MM.1S (cell line): ENCODE measurements around the gene UQCC2.

Source experiments
- CTCF ChIP-seq: fragments of 300-600 bp; sonication (generic); IDR thresholded peaks from 2 replicates; pipeline ENCODE4 v1.5.1; 2016; ENCODE audit warnings: antibody characterized with exemption, low read length, mixed read lengths
- EZH2 ChIP-seq: fragments of 300-600 bp; sonication (generic); optimal IDR thresholded peaks from 2 replicates; pipeline ENCODE3; 2017; ENCODE audit warnings: low read depth, mild to moderate bottlenecking, antibody characterized with exemption, low read length, mixed read lengths
- EZH2phosphoT487 ChIP-seq: fragments of 300-600 bp; sonication (generic); IDR thresholded peaks from 2 replicates; pipeline ENCODE4 v1.6.1; 2018; ENCODE audit warnings: antibody characterized with exemption, low read length

- TF ChIP-seq CTCF (no peak), EZH2 (no peak), EZH2phosphoT487 (no peak)
Observed at GRCh38 chr6:33748841-33749240, 37.3 kb upstream of the UQCC2 start.
